Measurements from ENCODE around the gene PCDHGA1. TPM values are rescaled to one million over a fixed set of nuclear protein-coding genes. Genes with fewer than 3 reads are reported as not detected.

Gene PCDHGA1
- polyA plus RNA-seq, 1 experiment = 2.2 TPM

GRCh38 chr5:141557681-141558136, 227.4 kb downstream of the PCDHGA1 start:
- H3K27me3 ChIP-seq (ENCODE audit: control insufficient read depth, insufficient read depth, low read length) = no peaks in the 10 kb centered on the region
- peak overlapping the region; percentile 25; the same call in 1 of the 2 replicates for H3K4me3 ChIP-seq (ENCODE audit: low read depth, low read length)
- no peaks in the 10 kb centered on the region for H3K9me3 ChIP-seq (ENCODE audit: control insufficient read depth, insufficient read depth, low read length)
- peak overlapping the region; percentile 84 for H3K27ac ChIP-seq (ENCODE audit: low read depth, low read length)
- ChIA-PET CTCF (interaction anchor here (0.6 to 5.7 kb wide), 72 partner anchors 8 to 463 kb away, joined by 3 to 178 read pairs (median 8); partner anchors contain the start of genes PCDHB10, PCDHB14, PCDHB15 and PCDHB16), POLR2A (interaction anchor here (0.5 to 1.3 kb wide), 11 partner anchors 29 to 237 kb away, joined by 3 to 8 read pairs (median 5); partner anchors contain the start of genes PCDHGA10, PCDHGB7, PCDHGC3 and TAF7)
- DNase-seq (ENCODE audit: low read depth, low spot score) = peak; percentile 97
- TF ChIP-seq, protein P1, sequence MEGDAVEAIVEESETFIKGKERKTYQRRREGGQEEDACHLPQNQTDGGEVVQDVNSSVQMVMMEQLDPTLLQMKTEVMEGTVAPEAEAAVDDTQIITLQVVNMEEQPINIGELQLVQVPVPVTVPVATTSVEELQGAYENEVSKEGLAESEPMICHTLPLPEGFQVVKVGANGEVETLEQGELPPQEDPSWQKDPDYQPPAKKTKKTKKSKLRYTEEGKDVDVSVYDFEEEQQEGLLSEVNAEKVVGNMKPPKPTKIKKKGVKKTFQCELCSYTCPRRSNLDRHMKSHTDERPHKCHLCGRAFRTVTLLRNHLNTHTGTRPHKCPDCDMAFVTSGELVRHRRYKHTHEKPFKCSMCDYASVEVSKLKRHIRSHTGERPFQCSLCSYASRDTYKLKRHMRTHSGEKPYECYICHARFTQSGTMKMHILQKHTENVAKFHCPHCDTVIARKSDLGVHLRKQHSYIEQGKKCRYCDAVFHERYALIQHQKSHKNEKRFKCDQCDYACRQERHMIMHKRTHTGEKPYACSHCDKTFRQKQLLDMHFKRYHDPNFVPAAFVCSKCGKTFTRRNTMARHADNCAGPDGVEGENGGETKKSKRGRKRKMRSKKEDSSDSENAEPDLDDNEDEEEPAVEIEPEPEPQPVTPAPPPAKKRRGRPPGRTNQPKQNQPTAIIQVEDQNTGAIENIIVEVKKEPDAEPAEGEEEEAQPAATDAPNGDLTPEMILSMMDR (IDR thresholded peaks at IDR 0.05; ENCODE audit: low read depth, low read length) = peak; percentile 84

DNA sequence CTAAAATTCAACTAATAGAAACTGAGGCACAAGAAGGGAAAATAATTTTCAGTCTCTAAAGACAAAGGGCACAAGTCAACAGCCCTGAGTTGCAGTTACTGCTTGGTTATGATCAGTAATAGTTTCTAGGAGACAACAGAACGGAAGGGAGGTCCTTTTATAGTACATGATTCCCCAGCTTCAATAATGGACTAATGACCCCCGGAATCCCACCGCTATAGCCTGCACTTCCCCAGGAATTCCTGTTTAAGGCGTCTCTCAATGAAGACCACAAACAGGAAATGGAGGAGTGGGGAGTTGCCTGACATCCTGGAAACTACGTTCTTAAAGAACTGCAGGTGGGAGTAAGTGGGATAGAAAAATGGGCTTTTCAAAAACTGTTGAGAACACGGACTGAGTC, 227.8 kb downstream of the PCDHGA1 start:
- no peak for DNase-seq (ENCODE audit: low read depth, low spot score)
- TF ChIP-seq, protein P1 (IDR thresholded peaks at IDR 0.05; ENCODE audit: low read depth, low read length) = no peak
- ChIA-PET POLR2A (interaction anchor here (0.5 to 1.3 kb wide), 11 partner anchors 29 to 238 kb away, joined by 3 to 8 read pairs (median 5); partner anchors contain the start of genes PCDHGA10, PCDHGB7, PCDHGC3 and TAF7), CTCF (interaction anchor here (0.6 to 5.7 kb wide), 72 partner anchors 8 to 463 kb away, joined by 3 to 178 read pairs (median 8); partner anchors contain the start of genes PCDHB10, PCDHB14, PCDHB15 and PCDHB16)
- peak overlapping the region; percentile 84 for H3K27ac ChIP-seq (ENCODE audit: low read depth, low read length)
- H3K9me3 ChIP-seq (ENCODE audit: control insufficient read depth, insufficient read depth, low read length) = no peaks in the 10 kb centered on the region
- no peaks in the 10 kb centered on the region for H3K27me3 ChIP-seq (ENCODE audit: control insufficient read depth, insufficient read depth, low read length)
- no peak overlapping the region; the same call in 1 of the 2 replicates for H3K4me3 ChIP-seq (ENCODE audit: low read depth, low read length)

- DNase-seq (ENCODE audit: low read depth, low spot score) = no peak
- no peaks in the 10 kb centered on the region for H3K9me3 ChIP-seq (ENCODE audit: control insufficient read depth, insufficient read depth, low read length)
- H3K4me3 ChIP-seq (ENCODE audit: low read depth, low read length) = no peak overlapping the region
- H3K27ac ChIP-seq (ENCODE audit: low read depth, low read length) = no peak overlapping the region
- no peaks in the 10 kb centered on the region for H3K27me3 ChIP-seq (ENCODE audit: control insufficient read depth, insufficient read depth, low read length)
- ChIA-PET CTCF (interaction anchor here (0.6 to 5.7 kb wide), 25 partner anchors 8 to 239 kb away, joined by 3 to 178 read pairs (median 28); partner anchors contain the start of genes PCDHGA1, PCDHGA10, PCDHGA11 and PCDHGA12), POLR2A (no interaction called here)
- TF ChIP-seq, protein P1 (IDR thresholded peaks at IDR 0.05; ENCODE audit: low read depth, low read length) = no peak
Observed at GRCh38 chr5:141559461-141559860, 229.1 kb downstream of the PCDHGA1 start.

GRCh38 chr5:141560151-141560550, 229.8 kb downstream of the PCDHGA1 start:
- CTCF ChIA-PET = interaction anchor here (0.6 to 5.7 kb wide), 27 partner anchors 8 to 1157 kb away, joined by 3 to 178 read pairs (median 5); partner anchors contain the start of genes PCDHB14, PCDHGA1, PCDHGA10 and PCDHGA11
- POLR2A ChIA-PET = interaction anchor here (0.6 to 1.0 kb wide), 2 partner anchors 51 to 486 kb away, joined by 3 read pairs; no protein-coding TSS in a partner anchor
- H3K27me3 ChIP-seq (ENCODE audit: control insufficient read depth, insufficient read depth, low read length) = no peaks in the 10 kb centered on the region
- TF ChIP-seq, protein P1 (IDR thresholded peaks at IDR 0.05; ENCODE audit: low read depth, low read length) = no peak
- no peak overlapping the region for H3K4me3 ChIP-seq (ENCODE audit: low read depth, low read length)
- H3K27ac ChIP-seq (ENCODE audit: low read depth, low read length) = peak overlapping the region; percentile 74
- no peaks in the 10 kb centered on the region for H3K9me3 ChIP-seq (ENCODE audit: control insufficient read depth, insufficient read depth, low read length)
- DNase-seq (ENCODE audit: low read depth, low spot score) = no peak

Data from AG04450 (cell line).